Spinal cord (tissue), 10 donors: ENCODE data around the gene OR51V1. TPM values are rescaled to one million over a fixed set of nuclear protein-coding genes. Genes with fewer than 3 reads are reported as not detected.

Experiments
- DNase-seq, 6 donors: peaks; one replicate each; pipeline versions ENCODE4 v3.0.0 to v3.0.0-alpha.2; 2013 to 2015; ENCODE audit warnings: low spot score in 6 of 6, low read depth in 4 of 6
- H3K27ac ChIP-seq: one replicate; pipeline ENCODE4 v1.5.1; 2013; ENCODE audit warnings: low read depth, low read length, control low read depth
- H3K27me3 ChIP-seq: one replicate; pipeline ENCODE4 v1.6.1; 2013; ENCODE audit warnings: low read length; ENCODE audit not compliant: control insufficient read depth, insufficient read depth
- H3K36me3 ChIP-seq: one replicate; pipeline ENCODE4 v1.6.1; 2013; ENCODE audit warnings: low read length; ENCODE audit not compliant: control insufficient read depth, insufficient read depth
- H3K4me1 ChIP-seq: one replicate; pipeline ENCODE4 v1.6.1; 2013; ENCODE audit warnings: low read length; ENCODE audit not compliant: control insufficient read depth, insufficient read depth
- H3K4me3 ChIP-seq: one replicate; pipeline ENCODE4 v1.5.1; 2013; ENCODE audit warnings: low read depth, low read length, control low read depth
- H3K9me3 ChIP-seq: one replicate; pipeline ENCODE4 v1.6.1; 2013; ENCODE audit warnings: low read length; ENCODE audit not compliant: control insufficient read depth, insufficient read depth
- WGBS: methylation state at CpG from one replicate; pipeline ENCODE4 v1.1.5; 2013; ENCODE audit warnings: missing lambda C conversion rate; ENCODE audit not compliant: insufficient coverage; 5-methylcytosine and 5-hydroxymethylcytosine counted together
- polyA plus RNA-seq, 2 donors: library from polyadenylated mRNA; unstranded; fragments of 120-200 nt; gene quantifications; one replicate each; pipeline ENCODE4 v1.2.1, GENCODE V29; 2013; ENCODE audit not compliant: insufficient read length in 2 of 2
- total RNA-seq, 2 donors: library from RNA; depleted of rRNA in 1 of 2; stranded (reverse); fragments of 120-200 nt in 1 of 2; fragments of >200 nt in 1 of 2; gene quantifications; one replicate each; pipeline versions ENCODE4 v1.2.3 to v1.2.4, GENCODE V29; 2013 to 2014
- donor health status: healthy.

OR51V1 gene
- total and polyA plus RNA-seq, 4 donors, result not detected

DNA sequence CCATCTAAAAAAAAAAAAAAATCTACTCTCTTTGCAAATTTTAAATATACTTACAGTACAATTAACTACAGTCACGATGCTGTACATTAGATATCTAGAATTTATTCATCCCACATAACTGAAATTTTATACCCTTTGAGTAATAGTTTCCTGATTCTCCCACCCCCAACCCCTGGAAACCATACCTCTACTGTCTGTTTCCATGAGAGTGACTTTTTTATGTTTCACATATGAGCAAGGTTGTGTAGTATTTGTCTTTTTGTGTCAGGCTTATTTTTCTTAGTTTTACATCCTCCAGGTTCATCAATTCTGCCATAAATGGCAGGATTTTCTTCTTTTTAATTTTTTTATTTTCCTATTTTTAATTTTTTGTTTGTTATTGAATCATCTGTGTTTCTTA, 23.2 kb upstream of the OR51V1 start:
- WGBS, result no CpG with 5 or more reads among the region's 1 CpG
- H3K9me3 ChIP-seq, result no peaks in the 10 kb centered on the region
- DNase-seq, result no peak
- H3K36me3 ChIP-seq, result no peaks in the 10 kb centered on the region
- no peak overlapping the region for H3K4me3 ChIP-seq
- H3K27me3 ChIP-seq, result no peaks in the 10 kb centered on the region
- H3K4me1 ChIP-seq, result no peaks in the 10 kb centered on the region
- H3K27ac ChIP-seq, result no peak overlapping the region

DNA sequence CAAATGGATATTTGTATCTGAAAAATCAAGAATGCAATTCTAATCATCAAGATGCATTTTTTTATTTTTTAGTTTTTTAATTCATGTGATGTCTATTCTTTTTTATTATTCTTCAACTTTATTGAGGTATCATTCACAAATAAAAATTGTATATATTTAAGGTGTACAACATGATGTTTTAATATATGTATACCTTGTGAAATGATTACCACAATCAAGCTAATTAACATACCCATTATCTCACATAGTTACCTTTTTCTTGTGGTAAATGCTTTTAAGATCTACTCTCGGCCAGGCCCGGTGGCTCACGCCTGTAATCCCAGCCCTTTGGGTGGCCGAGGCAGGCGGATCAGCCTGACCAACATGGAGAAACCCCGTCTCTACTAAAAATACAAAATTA, 22.7 kb upstream of the OR51V1 start:
- no peaks in the 10 kb centered on the region for H3K27me3 ChIP-seq
- no peaks in the 10 kb centered on the region for H3K4me1 ChIP-seq
- WGBS, result 86% methylated on average over 6 of the region's 6 CpGs
- DNase-seq, result no peak
- no peak overlapping the region for H3K4me3 ChIP-seq
- no peaks in the 10 kb centered on the region for H3K36me3 ChIP-seq
- H3K9me3 ChIP-seq, result no peaks in the 10 kb centered on the region
- H3K27ac ChIP-seq, result no peak overlapping the region

GRCh38 chr11:5210376-5210885, 9.9 kb upstream of the OR51V1 start:
- Histone ChIP-seq H3K4me3 (no peak overlapping the region), H3K9me3 (no peaks in the 10 kb centered on the region), H3K27me3 (no peaks in the 10 kb centered on the region), H3K36me3 (no peaks in the 10 kb centered on the region), H3K27ac (no peak overlapping the region), H3K4me1 (no peaks in the 10 kb centered on the region)
- DNase-seq, result no peak
- WGBS, result 80% methylated on average over 5 of the region's 7 CpGs

GRCh38 chr11:5204787-5205186, 4.3 kb upstream of the OR51V1 start:
- Histone ChIP-seq H3K9me3 (no peaks in the 10 kb centered on the region), H3K4me3 (no peak overlapping the region), H3K27me3 (no peaks in the 10 kb centered on the region), H3K27ac (no peak overlapping the region), H3K4me1 (no peaks in the 10 kb centered on the region), H3K36me3 (no peaks in the 10 kb centered on the region)
- peak in 2 of 6 donors; percentile 8 to 36 for DNase-seq
- WGBS, result no CpG with 5 or more reads among the region's 1 CpG

DNA sequence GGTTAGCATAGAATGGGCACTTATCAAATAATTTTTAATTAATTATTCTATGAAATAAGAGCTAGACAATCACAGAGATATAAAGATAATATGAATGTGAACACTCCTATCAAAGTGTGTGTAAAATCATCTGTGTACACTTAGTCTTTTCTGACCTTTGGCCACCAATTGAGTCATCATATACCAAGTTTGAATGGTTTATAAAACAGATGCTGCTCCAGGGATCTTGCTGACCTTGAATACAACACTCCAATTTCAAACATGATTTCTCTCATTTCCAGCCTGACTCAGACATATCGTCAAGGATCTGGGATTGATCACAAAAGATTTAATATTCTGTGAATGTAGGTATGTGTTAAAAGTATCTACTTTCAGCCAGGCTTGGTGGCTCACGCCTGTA, 2.9 kb upstream of the OR51V1 start:
- Histone ChIP-seq H3K27me3 (no peaks in the 10 kb centered on the region), H3K4me3 (no peak overlapping the region), H3K27ac (no peak overlapping the region), H3K36me3 (no peaks in the 10 kb centered on the region), H3K9me3 (no peaks in the 10 kb centered on the region), H3K4me1 (no peaks in the 10 kb centered on the region)
- DNase-seq, result no peak
- WGBS, result no CpG with 5 or more reads among the region's 2 CpGs

DNA sequence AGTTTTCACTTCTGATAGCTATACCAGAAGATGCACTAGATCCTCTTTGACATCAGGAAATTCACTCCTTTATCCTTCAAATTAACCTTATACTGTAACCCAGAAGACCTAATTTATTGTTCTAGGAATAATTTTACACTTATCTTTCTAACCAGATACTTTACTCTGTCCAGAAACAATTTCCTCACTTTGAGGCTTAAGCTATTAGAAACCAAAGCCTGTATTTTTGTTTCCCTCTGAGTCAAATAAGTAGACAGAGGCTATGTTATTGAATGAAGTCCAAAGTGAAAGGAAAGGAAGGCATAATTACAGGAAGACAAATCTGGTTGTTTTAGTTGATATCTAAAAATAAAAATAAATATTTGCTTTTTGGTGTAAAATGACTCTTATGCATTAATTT, 2.2 kb downstream of the OR51V1 start:
- H3K27me3 ChIP-seq, result no peaks in the 10 kb centered on the region
- H3K4me3 ChIP-seq, result no peak overlapping the region
- DNase-seq, result no peak
- H3K27ac ChIP-seq, result no peak overlapping the region
- no peaks in the 10 kb centered on the region for H3K36me3 ChIP-seq
- no peaks in the 10 kb centered on the region for H3K4me1 ChIP-seq
- H3K9me3 ChIP-seq, result no peaks in the 10 kb centered on the region

DNA sequence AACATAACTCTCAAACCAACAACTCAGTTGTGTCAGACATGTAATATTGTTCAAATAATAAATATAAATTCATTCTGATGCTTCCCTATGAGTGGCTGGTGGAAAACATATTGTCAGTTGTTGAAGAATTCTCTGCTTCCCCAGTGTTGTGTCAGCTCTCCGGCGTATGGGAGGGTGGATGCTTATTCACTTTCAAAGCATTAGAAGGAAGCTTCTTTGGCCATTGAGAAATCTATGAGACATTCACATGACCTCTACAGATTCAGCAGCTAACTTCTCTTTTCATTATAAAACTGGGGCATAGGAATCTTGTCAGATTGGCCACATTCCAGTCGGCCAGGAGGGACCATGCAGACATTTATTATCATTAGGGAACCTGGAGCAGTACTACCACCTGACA, 2.9 kb downstream of the OR51V1 start:
- no peak for DNase-seq
- Histone ChIP-seq H3K27ac (no peak overlapping the region), H3K9me3 (no peaks in the 10 kb centered on the region), H3K4me1 (no peaks in the 10 kb centered on the region), H3K36me3 (no peaks in the 10 kb centered on the region), H3K27me3 (no peaks in the 10 kb centered on the region), H3K4me3 (no peak overlapping the region)
- 80% methylated on average over 1 of the region's 3 CpGs for WGBS

- Histone ChIP-seq H3K9me3 (no peaks in the 10 kb centered on the region), H3K27ac (no peak overlapping the region), H3K36me3 (no peaks in the 10 kb centered on the region), H3K27me3 (no peaks in the 10 kb centered on the region), H3K4me3 (no peak overlapping the region), H3K4me1 (no peaks in the 10 kb centered on the region)
- 63% methylated on average over 3 of the region's 3 CpGs for WGBS
- DNase-seq, result peak in 1 of 6 donors; percentile 10
Measured at GRCh38 chr11:5196731-5197130, 3.8 kb downstream of the OR51V1 start.

DNA sequence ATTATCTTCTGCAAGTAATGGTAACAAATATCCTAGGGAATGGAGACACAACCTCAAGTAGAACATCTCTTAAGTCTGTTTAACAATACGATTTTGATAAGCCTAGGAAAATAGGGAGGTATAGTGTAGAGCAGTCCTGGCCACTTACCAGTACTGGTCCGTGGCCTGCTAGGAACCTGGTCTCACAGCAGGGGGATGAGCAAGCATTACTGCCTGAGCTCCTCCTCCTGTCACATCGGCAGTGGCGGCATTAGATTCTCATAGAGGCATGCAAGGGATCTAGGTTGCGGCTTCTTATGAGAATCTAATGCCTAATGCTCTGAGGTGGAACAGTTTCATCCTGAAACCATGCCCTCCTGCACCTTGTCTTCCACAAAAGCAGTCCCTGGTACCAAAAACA, 4.4 kb downstream of the OR51V1 start:
- no peak overlapping the region for H3K4me3 ChIP-seq
- H3K27ac ChIP-seq, result no peak overlapping the region
- no peaks in the 10 kb centered on the region for H3K4me1 ChIP-seq
- no peaks in the 10 kb centered on the region for H3K36me3 ChIP-seq
- H3K9me3 ChIP-seq, result no peaks in the 10 kb centered on the region
- H3K27me3 ChIP-seq, result no peaks in the 10 kb centered on the region
- WGBS, result 74% methylated on average over 4 of the region's 5 CpGs
- no peak for DNase-seq

GRCh38 chr11:5192738-5193137, 7.7 kb downstream of the OR51V1 start:
- no peak for DNase-seq
- no CpG with 5 or more reads among the region's 1 CpG for WGBS
- Histone ChIP-seq H3K9me3 (no peaks in the 10 kb centered on the region), H3K4me3 (no peak overlapping the region), H3K4me1 (no peaks in the 10 kb centered on the region), H3K27me3 (no peaks in the 10 kb centered on the region), H3K36me3 (no peaks in the 10 kb centered on the region), H3K27ac (no peak overlapping the region)
